GM12891 (cell line): ENCODE data around the gene STK32A.

Experiments
- DNase-seq: peaks from one replicate; pipeline ENCODE4 v3.0.0; 2011; ENCODE audit warnings: low spot score; ENCODE audit not compliant: insufficient read length
- FAIRE-seq: peaks from 2 replicates; lab custom pipeline; 2011; peaks lifted over from hg19 to GRCh38; lab: Jason Lieb, UNC
- PAX5 ChIP-seq: IDR thresholded peaks from 2 replicates; pipeline ENCODE4 v1.6.1; 2011; ENCODE audit warnings: low read length, moderate library complexity, mild to moderate bottlenecking; ENCODE audit not compliant: insufficient read depth, severe bottlenecking
- POLR2A ChIP-seq: IDR thresholded peaks from 2 replicates; pipeline ENCODE4 v1.6.1; 2011; ENCODE audit warnings: low read depth, low read length, control low read depth
- POLR2AphosphoS5 ChIP-seq: IDR thresholded peaks from 2 replicates; pipeline ENCODE4 v1.6.1; 2011; ENCODE audit warnings: low read depth, low read length, control low read depth
- POU2F2 ChIP-seq: IDR thresholded peaks from 2 replicates; pipeline ENCODE4 v1.6.1; 2011; ENCODE audit warnings: low read depth, mild to moderate bottlenecking, control low read depth, low read length, moderate library complexity
- SPI1 ChIP-seq: IDR thresholded peaks from 2 replicates; pipeline ENCODE4 v1.6.1; 2011; ENCODE audit warnings: low read depth, low read length, control low read depth
- TAF1 ChIP-seq: IDR thresholded peaks from 2 replicates; pipeline ENCODE4 v1.6.1; 2011; ENCODE audit warnings: low read depth, low read length, control low read depth

Gene STK32A

GRCh38 chr5:147381555-147381954, 146.7 kb downstream of the STK32A start:
- TF ChIP-seq PAX5 (no peak), TAF1 (no peak), POLR2A (no peak), SPI1 (no peak), POU2F2 (no peak), POLR2AphosphoS5 (no peak)
- FAIRE-seq (no peak), DNase-seq (no peak)

DNA sequence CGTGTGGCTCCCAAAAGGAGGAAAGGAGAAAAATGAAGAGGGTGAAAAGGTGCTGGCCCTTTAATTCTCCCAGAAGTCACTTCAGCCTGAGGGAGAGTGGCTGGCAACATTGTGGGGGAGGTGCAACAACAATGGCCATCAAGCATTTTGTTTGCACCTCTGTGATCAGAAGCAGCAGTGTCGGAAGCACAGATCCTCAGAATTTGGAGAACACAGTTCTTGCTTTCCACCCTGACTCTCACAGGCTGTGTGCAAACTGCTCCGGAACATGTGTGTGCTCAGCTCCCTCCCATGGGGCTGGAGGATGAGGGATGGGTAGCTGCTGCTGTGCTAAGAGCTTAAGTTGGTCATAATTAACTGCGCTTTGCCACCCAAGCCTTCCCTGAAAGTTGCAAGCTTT, 147.9 kb downstream of the STK32A start:
- DNase-seq = no peak
- TF ChIP-seq TAF1 (no peak), PAX5 (no peak), POLR2A (no peak), SPI1 (no peak), POLR2AphosphoS5 (no peak), POU2F2 (no peak)
- no peak for FAIRE-seq

GRCh38 chr5:147384346-147385193, 149.7 kb downstream of the STK32A start:
- DNase-seq (no peak), FAIRE-seq (no peak)
- TF ChIP-seq POLR2AphosphoS5 (no peak), TAF1 (no peak), POLR2A (no peak), PAX5 (no peak), POU2F2 (no peak), SPI1 (no peak)

DNA sequence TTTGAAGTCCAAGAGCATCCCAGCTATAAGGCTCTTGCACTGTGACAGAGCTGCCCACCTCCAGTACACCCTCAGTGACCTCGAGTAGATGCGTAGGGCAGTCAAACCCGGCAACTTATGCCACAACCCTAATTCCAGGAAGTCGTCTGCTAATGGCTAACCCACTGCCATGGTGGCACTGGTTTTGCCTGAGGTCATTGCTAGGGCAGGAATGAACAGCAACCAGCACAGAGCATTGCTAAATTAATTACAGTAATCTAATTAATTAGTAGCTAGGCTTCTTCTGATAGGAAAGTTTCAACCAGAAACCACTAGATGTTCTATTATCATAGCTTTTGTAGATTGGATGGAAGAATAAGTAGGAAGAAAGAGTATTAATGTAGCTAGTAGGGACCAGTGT, 152.3 kb downstream of the STK32A start:
- FAIRE-seq (no peak), DNase-seq (no peak)
- TF ChIP-seq POLR2AphosphoS5 (no peak), PAX5 (no peak), SPI1 (no peak), POU2F2 (no peak), TAF1 (no peak), POLR2A (no peak)

DNA sequence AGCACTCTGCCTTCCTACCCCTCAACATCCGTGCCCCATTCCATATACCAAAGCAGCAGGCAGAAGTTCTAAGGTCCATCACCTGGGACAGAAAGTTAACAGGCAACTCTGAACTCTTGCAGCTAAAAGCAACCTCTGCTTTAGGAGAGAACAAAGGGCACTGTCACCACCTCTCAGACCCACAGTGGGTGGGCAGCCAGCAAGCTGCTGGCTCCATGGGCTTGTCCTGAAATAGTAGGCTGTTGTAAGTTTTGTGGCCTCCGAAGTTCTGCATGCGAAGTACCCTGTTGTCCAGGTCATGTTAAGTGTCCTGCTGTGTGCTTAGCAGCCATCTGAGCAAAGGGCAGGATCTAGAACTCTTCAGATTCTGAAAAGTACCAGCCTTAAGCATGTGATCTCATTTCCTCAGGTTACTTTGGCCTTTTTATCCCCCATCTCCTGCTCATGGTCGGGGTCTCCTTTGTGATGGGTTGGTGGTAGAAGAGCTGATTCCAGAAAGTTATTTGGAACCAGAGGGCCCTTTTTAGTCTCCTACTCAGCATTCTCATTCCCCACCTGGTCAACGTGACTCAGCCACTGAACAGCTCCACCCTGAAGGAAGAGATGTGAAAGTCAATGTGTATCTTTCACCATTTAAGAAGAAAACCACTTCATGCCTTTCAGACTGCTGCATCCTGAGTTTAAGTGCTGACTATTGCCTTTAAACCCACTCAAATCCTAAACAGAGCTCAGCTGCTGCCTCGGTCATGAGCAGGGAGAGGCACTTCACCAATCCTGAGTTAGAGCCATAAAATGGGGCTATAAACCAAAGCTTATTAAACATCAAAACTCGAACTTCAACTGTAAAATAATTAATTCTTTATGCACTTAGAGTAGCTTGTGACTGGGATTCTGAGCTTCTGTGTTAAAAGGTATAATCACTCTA, 153.6 kb downstream of the STK32A start:
- FAIRE-seq (no peak), DNase-seq (no peak)
- TF ChIP-seq POU2F2 (no peak), PAX5 (no peak), TAF1 (no peak), SPI1 (no peak), POLR2A (no peak), POLR2AphosphoS5 (no peak)

DNA sequence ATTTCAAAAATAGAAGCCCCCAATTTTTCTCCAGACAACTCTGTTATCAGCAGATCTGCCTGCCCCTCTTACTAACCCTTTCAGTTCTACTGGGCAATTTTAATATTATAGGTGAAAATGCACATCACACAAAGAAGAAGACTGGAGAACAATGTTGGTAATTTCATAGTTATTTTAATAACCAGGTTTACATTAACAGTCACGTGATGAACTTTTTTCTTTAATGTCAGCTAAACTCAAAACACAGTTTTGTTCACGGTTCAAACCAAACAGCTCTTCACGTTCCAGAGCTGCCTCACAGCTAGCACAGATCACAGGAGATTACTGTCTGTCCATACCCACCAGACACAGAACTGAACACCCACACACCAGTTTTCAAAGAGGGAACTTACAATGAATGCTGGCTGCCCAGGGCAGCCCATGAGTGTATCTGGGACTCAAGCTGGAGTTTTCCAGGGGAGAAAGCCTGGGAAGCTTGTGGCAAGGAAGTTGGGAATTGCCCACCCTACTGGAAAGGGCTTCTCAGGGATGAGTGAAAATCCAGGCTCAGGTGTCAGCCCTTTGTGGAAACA, 155.9 kb downstream of the STK32A start:
- FAIRE-seq = no peak
- DNase-seq = no peak

DNA sequence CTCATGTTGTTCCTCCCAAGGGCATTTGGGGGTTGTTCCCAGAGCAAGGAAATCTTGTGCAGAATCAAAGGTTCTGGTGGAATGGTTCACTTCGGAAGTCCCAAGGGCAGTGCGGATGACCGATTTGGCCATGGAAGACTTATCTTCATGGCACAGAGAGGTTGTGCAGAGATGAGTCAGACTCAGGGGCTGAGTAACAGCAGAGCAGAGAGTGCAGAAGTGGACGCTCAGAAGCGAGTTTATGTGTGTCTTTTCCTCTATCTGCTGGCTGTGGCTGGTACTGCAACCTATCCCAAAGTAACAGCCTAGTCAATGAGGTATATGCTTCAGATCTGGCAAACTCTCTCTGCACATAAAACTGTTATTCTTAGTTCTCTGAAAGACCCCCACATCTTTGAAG, 157.0 kb downstream of the STK32A start:
- DNase-seq (no peak), FAIRE-seq (no peak)
- TF ChIP-seq POLR2AphosphoS5 (no peak), TAF1 (no peak), POU2F2 (no peak), POLR2A (no peak), SPI1 (no peak), PAX5 (no peak)

More for the DNA sequence above, 155.9 kb downstream of the STK32A start:
- TF ChIP-seq POLR2AphosphoS5 = no peak
- no peak for TF ChIP-seq PAX5

DNA sequence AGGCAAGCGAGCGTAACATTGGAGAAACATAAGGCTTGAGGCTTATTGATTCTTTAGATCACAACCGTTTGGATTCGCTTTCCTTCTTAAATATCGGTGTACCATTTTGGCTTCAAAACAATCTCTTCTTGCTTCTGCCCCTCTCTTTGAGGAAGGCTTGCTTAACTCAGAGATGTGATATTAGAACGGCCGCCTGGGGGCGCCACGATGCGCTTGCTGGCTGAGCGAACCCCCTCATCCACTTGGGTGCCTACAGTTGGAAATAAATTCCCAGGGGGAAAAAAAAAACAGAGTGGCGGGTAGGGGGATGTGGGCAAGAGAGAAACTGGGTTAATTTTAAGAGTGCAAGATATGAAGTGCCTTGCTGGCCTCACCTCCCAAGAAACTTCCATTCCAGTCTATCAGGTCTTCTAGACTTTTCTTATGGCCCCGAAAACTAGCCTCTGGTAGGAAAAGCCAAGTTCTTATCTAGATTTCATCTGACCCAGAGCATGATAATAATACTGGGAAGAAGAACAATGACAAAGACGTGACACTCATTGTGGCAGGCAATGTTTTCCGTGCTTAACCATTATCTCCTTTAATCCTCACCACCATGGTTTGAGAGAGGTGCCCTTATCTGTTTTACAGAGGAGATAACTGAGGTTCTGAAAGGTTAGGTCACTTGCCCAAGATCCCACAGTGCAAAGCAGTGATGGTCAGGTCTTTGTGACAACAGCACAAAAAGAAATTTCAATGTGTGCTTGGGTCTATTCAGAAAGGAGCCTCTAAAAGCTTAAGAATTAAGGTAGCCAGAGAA, 159.2 kb downstream of the STK32A start:
- FAIRE-seq (no peak), DNase-seq (no peak)
- TF ChIP-seq POLR2AphosphoS5 = no peak
- TF ChIP-seq TAF1 = no peak
- TF ChIP-seq POU2F2 = no peak
- TF ChIP-seq POLR2A = no peak
- TF ChIP-seq SPI1 = no peak
- TF ChIP-seq PAX5 = no peak
